ENCODE measurements around the gene DHRSX.

The DHRSX gene

GRCh38 chrX:2188840-2189239, 311.9 kb downstream of the DHRSX start:
- H3K9me3 Mint-ChIP-seq, result peaks cover 16% of the 10 kb centered on the region
- peaks cover 6% of the 10 kb centered on the region for H3K36me3 Mint-ChIP-seq (ENCODE audit: low read depth)
- no peaks in the 10 kb centered on the region for H3K4me1 Mint-ChIP-seq (ENCODE audit: low read depth)
- no peak overlapping the region for H3K4me3 Mint-ChIP-seq
- no peak overlapping the region for H3K27ac Mint-ChIP-seq
- H3K27me3 Mint-ChIP-seq, result no peaks in the 10 kb centered on the region
- DNase-seq, result no peak

- H3K4me1 Mint-ChIP-seq (ENCODE audit: low read depth), result no peaks in the 10 kb centered on the region
Measured at GRCh38 chrX:2188330-2188792, 312.4 kb downstream of the DHRSX start.

DNA sequence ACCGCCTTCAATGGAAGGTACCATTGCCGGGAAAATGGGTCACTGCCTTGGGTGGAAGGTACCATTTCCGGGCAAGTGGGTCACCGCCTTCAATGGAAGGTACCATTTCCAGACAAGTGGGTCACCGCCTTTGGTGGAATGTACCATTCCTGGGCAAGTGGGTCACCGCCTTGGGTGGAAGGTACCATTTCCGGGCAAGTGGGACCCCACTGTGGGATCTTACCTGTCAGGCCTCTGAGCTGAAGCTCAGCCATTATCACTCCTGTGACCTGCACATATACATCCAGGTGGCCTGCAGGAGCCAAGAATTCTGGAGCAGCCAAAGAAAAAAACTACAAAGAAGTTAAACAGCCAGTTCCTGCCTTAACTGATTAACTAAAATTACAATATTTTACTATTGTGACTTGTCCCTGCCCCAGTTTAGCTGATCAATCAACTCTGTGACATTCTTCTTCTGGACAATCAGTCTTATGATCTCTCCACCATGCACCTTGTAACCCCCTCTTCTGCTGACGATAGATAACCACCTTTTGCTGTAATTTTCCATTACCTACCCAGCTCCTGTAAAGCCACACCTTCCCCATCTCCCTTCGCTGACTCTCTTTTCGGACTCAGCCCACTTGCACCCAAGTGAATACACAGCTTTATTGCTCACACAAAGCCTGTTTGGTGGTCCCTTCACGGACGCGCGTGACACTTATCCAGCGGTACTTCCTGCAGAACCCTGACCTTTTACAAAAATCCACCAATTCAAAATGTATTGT, 313.2 kb downstream of the DHRSX start:
- no peaks in the 10 kb centered on the region for H3K4me1 Mint-ChIP-seq (ENCODE audit: low read depth)
- DNase-seq, result no peak
- H3K27ac Mint-ChIP-seq, result no peak overlapping the region
- peaks cover 6% of the 10 kb centered on the region for H3K36me3 Mint-ChIP-seq (ENCODE audit: low read depth)
- peaks cover 18% of the 10 kb centered on the region for H3K9me3 Mint-ChIP-seq
- no peak overlapping the region for H3K4me3 Mint-ChIP-seq
- no peaks in the 10 kb centered on the region for H3K27me3 Mint-ChIP-seq

More at GRCh38 chrX:2188330-2188792, 312.4 kb downstream of the DHRSX start:
- no peak overlapping the region for H3K27ac Mint-ChIP-seq
- no peak for DNase-seq
- no peak overlapping the region for H3K4me3 Mint-ChIP-seq
- H3K36me3 Mint-ChIP-seq (ENCODE audit: low read depth), result peaks cover 6% of the 10 kb centered on the region
- H3K27me3 Mint-ChIP-seq, result no peaks in the 10 kb centered on the region
- H3K9me3 Mint-ChIP-seq, result peaks cover 16% of the 10 kb centered on the region

GRCh38 chrX:2185341-2186082, 315.3 kb downstream of the DHRSX start:
- H3K27ac Mint-ChIP-seq, result no peak overlapping the region
- no peak for DNase-seq
- H3K9me3 Mint-ChIP-seq, result peaks cover 15% of the 10 kb centered on the region
- H3K4me1 Mint-ChIP-seq (ENCODE audit: low read depth), result no peaks in the 10 kb centered on the region
- no peak overlapping the region for H3K4me3 Mint-ChIP-seq
- H3K36me3 Mint-ChIP-seq (ENCODE audit: low read depth), result peaks cover 4% of the 10 kb centered on the region
- H3K27me3 Mint-ChIP-seq, result no peaks in the 10 kb centered on the region

- Mint-ChIP-seq H3K4me3 (no peak overlapping the region), H3K36me3 (ENCODE audit: low read depth) (peaks cover 4% of the 10 kb centered on the region), H3K27ac (no peak overlapping the region), H3K27me3 (no peaks in the 10 kb centered on the region), H3K4me1 (ENCODE audit: low read depth) (no peaks in the 10 kb centered on the region), H3K9me3 (peaks cover 10% of the 10 kb centered on the region)
- DNase-seq, result no peak
Measured at GRCh38 chrX:2184089-2184488, 316.7 kb downstream of the DHRSX start.

GRCh38 chrX:2183193-2183725, 317.5 kb downstream of the DHRSX start:
- Mint-ChIP-seq H3K4me1 (ENCODE audit: low read depth) (no peaks in the 10 kb centered on the region), H3K27me3 (no peaks in the 10 kb centered on the region), H3K36me3 (ENCODE audit: low read depth) (peaks cover 4% of the 10 kb centered on the region), H3K4me3 (no peak overlapping the region), H3K9me3 (peaks cover 10% of the 10 kb centered on the region), H3K27ac (no peak overlapping the region)
- no peak for DNase-seq

DNA sequence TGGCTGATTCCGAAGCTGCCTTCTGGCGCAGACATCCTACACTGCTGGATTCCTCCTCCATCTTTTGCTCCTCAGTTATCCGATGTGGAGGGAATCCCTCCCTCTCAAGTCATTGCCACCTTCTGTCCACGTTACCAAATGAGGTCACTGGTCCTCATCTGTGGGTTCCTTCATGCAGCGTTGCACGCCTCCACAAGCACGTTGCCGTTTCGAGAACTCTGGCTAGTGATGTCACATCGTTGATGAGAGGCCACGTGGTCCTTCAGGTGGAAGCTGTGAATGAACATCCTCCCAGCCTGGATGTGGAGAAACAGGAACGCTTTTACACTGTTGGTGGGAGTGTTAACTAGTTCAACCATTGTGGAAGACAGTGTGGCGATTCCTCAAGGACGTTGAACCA, 323.2 kb downstream of the DHRSX start:
- H3K9me3 Mint-ChIP-seq, result peaks cover 14% of the 10 kb centered on the region
- no peak for DNase-seq
- H3K27ac Mint-ChIP-seq, result no peak overlapping the region
- H3K4me1 Mint-ChIP-seq (ENCODE audit: low read depth), result no peaks in the 10 kb centered on the region
- H3K36me3 Mint-ChIP-seq (ENCODE audit: low read depth), result peaks cover 2% of the 10 kb centered on the region
- no peaks in the 10 kb centered on the region for H3K27me3 Mint-ChIP-seq
- H3K4me3 Mint-ChIP-seq, result no peak overlapping the region

DNA sequence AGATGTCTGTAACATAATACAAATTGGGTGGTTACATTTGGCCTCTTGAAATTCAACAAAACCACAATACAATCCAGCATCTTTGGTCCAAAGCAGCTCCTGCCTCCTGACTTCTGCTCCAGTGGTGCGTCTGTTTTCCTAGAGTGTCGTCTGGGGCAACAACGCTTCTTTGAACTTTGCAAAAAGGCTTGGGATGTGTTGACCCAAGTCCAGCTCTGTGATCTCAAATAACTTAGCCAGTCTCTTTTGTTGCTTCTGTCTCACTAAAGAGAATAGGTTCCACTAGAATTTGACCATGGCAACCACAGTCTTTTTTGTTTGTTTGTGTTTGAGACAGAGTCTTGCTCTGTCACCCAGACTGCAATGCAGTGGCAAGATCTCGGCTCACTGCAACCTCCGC, 324.0 kb downstream of the DHRSX start:
- no peak for DNase-seq
- Mint-ChIP-seq H3K27me3 (no peaks in the 10 kb centered on the region), H3K36me3 (ENCODE audit: low read depth) (peaks cover 2% of the 10 kb centered on the region), H3K9me3 (peaks cover 14% of the 10 kb centered on the region), H3K4me1 (ENCODE audit: low read depth) (no peaks in the 10 kb centered on the region), H3K4me3 (no peak overlapping the region), H3K27ac (no peak overlapping the region)

DNA sequence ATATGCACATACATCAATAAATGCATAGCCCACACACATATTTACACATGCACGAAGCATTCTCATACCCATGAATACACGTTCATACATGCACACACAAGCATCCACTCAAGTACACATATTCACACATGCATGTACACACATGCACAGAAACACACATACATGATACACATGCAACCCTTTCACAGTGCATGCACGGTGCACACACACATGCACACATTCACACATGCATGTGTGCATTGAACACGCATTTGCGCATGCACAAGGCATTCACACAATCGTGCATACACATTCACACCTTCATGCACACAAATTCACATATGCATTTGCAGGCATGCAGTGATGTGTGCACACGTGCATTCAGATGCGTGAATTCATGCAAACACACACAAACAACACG, 324.5 kb downstream of the DHRSX start:
- Mint-ChIP-seq H3K27ac (no peak overlapping the region), H3K27me3 (no peaks in the 10 kb centered on the region), H3K4me1 (ENCODE audit: low read depth) (no peaks in the 10 kb centered on the region), H3K36me3 (ENCODE audit: low read depth) (peaks cover 2% of the 10 kb centered on the region), H3K4me3 (no peak overlapping the region), H3K9me3 (peaks cover 19% of the 10 kb centered on the region)
- no peak for DNase-seq

DNA sequence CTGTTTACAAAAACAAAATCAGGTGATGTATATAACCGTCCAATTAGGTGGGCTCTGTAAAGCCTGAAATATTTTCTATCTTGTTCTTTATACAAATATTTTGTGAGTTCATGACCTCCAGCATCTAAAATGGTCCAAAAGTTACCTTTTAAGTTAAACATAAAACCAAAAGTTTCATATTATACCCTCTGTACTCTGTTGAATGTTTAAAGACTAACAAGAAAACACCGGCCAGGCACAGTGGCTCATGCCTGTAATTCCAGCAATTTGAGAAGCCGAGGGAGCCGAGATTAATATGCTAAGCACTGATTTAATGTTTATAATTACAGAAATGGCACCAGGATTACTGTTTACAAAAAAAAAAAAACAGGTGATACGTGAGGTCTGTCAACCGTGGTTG, 328.4 kb downstream of the DHRSX start:
- H3K4me3 Mint-ChIP-seq, result no peak overlapping the region
- no peaks in the 10 kb centered on the region for H3K4me1 Mint-ChIP-seq (ENCODE audit: low read depth)
- DNase-seq, result no peak
- peaks cover 34% of the 10 kb centered on the region for H3K9me3 Mint-ChIP-seq
- peaks cover 2% of the 10 kb centered on the region for H3K36me3 Mint-ChIP-seq (ENCODE audit: low read depth)
- H3K27ac Mint-ChIP-seq, result no peak overlapping the region
- H3K27me3 Mint-ChIP-seq, result no peaks in the 10 kb centered on the region

Measured in activated T-cell treated with anti-CD3 and anti-CD28 coated beads, Interleukin-2, amount 50 U/mL, for 24 hours (primary cell).